Iris pigment epithelial cell (primary cell): Measurements from ENCODE around the gene PRR29.

Experiments
- DNase-seq: peaks from one replicate; pipeline ENCODE4 v3.0.0-alpha.2; 2011; ENCODE audit warnings: low read depth

The PRR29 gene

DNA sequence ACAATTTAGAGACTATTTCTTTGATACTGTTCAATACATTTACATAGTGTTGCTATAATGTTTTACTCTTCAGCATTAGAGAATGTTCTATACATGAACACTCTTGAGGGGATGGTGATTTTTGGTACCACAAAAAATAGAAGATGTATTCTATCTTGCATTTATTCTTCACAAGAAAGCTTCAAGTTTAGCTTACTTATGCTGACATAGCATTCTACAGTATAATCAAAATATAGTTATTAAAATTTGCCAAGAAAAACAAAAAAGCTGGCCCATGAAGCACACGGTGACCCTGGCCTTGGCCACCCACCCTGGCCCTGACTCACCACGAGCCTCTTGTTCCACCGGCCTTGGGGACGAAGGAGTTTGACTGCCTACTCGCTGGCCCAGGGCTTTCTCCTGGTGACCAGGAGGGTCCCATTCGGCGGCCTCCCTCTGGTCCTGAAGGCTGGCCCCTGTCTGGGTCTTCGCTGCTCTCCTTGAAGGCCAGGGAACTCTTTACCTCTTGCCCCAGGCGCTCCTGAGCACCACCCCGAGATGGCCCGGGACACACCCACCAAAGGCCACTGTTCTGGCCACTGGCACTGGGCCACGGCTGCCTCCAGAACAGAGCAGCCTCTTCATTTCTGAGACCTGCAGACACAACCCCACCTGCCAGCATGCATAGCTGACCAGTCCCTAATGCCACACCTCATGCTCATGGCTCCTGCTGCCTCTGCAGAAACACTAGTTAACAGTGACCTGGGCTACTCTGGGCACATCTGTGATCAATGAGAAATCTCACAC is 44.7 kb downstream of the PRR29 start:
- DNase-seq: no peak

GRCh38 chr17:64045176-64045575 is 47.0 kb downstream of the PRR29 start:
- no peak for DNase-seq

DNA sequence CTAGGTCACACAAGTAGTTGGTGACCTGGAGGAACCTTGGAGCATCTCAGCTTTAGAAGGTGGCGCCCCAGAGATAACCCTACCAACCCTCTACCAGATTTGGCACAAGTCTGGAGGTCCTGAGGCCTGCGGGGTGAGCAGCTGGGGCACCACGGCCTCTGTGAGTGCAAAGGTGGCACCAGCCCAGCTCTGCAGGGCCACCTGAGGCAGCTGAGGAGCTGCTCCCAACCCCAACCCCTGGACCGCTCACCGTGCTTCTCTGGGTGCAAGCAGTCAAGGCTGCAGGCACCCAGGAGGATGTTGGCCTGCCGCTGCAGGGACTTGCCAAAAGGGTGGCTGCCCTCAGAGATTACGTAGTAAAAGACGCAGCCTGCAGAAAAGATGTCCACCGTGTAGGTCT is 50.7 kb downstream of the PRR29 start:
- no peak for DNase-seq

DNA sequence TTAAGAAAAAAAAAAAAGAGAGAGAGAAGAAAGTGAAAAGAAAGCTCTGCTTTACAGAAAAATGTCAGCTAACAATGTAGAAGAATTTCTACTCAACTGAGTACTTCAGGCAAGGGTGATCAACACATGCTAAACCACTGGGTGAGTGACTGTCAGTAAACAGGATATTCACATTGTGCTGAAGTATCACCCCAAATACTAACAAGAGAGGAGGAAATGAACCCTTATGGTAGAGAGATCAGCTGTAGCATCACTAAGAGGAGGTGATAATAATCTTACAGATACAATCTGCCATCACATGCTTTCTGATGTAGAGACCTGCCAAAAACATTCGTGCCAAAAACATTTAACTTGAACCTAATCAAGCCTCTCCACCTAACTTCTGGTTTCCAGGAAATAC is 53.0 kb downstream of the PRR29 start:
- no peak for DNase-seq

- DNase-seq: no peak
These were observed 55.0 kb downstream of the PRR29 start for GRCh38 chr17:64053101-64053500.
